HG02943 (cell line): ENCODE data around the gene SPPL3.
A peak's percentile ranks its signal among the peaks of the same experiment; 100 is the strongest.
"Not testable (repeated sequence)": the region's sequence is repeated elsewhere in the genome, so short reads cannot be mapped to it uniquely, and the experiment has no call there.

Source experiments
- ATAC-seq: cut with Tn5 transposase; IDR thresholded peaks from one replicate; pipeline ENCODE4 v1.9.1; 2021; ENCODE audit warnings: mild to moderate bottlenecking, low read depth, moderate library complexity; ENCODE audit not compliant: unreplicated experiment

SPPL3 gene, protein sequence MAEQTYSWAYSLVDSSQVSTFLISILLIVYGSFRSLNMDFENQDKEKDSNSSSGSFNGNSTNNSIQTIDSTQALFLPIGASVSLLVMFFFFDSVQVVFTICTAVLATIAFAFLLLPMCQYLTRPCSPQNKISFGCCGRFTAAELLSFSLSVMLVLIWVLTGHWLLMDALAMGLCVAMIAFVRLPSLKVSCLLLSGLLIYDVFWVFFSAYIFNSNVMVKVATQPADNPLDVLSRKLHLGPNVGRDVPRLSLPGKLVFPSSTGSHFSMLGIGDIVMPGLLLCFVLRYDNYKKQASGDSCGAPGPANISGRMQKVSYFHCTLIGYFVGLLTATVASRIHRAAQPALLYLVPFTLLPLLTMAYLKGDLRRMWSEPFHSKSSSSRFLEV

DNA sequence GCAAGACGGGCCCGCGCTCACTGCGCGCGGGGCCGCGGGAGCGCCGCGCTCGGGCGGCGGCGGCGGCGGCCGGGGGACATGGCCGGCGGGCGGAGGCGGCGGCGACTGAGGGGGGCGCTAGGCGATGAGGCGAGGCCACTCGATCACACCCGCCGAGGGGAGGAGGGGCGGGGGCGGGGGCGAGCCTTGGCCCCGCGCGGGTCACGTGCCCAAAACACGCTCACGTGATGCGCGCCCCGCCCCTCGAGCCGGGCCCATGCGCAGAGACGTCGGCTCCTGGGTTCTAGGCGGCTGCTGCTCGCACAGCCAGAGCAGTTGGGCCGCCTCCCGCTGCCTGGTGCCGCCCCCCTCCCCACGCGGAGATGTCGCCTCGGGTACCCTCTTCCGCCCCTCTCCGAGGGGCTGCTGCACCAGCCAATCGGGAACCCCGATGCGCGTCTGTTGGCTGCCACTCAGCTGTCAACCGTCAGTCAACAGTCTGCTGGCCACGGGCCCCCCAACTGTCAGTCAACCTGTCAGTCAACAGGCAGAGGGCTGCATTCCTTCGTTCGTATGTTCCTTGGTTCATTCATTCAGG is at the start of gene SPPL3:
SPPL3 (minus strand) TSS at position 162 of the 577 bp plus-strand sequence. CDS start 491 bp downstream, outside the sequence.
- peak; percentile 58 for ATAC-seq

DNA sequence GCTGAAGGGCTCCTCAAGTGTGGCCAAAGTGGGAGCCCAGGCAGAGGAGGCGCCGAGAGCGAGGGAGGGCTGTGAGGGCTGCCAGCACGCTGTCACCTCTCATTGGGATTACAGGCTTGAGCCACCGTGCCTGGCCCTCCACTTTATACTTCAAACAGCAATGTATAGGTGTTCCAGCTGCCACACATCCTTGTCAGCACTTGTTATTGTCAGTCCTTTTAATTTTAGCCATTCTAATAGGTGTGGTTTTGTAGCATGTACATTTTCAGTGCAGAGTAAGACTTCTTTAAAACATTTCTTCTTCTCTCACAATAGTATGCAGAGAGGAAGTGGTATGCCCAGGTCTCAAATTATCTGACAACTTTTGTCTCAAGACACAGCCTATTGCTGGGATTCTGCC is 46.6 kb upstream of the SPPL3 start:
- ATAC-seq = no peak

DNA sequence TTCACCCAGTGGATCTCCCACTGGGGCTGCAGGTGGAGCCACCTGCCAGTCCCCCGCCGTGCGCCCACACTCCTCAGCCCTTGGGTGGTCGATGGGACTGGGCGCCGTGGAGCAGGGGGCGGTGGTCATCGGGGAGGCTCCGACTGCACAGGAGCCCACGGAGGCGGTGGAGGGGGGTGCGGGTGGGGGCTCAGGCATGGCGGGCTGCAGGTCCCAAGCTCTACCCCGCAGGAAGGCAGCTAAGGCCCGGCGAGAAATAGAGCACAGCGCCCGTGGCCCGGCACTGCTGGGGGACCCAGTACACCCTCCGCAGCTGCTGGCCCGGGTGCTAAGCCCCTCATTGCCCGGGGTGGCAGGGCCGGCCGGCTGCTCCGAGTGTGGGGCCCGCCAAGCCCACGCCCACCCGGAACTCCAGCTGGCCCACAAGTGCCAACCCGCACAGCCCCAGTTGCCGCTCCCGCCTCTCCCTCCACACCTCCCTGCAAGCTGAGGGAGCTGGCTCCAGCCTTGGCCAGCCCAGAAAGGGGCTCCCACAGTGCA is 46.2 kb upstream of the SPPL3 start:
- ATAC-seq = not testable (repeated sequence)

DNA sequence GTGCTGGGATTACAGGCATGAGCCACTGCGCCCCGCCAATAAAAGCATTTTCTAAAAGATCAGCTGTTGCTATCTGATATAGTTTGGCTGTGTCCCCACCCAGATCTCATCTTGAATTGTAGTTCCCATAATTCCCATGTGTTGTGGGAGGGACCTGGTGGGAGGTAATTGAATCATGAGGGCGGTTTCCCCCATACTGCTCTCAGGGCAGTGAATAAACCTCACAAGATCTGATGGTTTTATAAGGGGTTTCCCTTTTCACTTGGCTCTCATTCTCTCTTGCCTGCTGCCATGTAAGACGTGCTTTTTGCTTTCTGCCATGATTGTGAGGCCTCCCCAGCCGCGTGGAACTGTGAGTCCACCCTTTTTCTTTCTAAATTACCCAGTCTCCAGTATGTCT is 41.4 kb upstream of the SPPL3 start:
- not testable (repeated sequence) for ATAC-seq

DNA sequence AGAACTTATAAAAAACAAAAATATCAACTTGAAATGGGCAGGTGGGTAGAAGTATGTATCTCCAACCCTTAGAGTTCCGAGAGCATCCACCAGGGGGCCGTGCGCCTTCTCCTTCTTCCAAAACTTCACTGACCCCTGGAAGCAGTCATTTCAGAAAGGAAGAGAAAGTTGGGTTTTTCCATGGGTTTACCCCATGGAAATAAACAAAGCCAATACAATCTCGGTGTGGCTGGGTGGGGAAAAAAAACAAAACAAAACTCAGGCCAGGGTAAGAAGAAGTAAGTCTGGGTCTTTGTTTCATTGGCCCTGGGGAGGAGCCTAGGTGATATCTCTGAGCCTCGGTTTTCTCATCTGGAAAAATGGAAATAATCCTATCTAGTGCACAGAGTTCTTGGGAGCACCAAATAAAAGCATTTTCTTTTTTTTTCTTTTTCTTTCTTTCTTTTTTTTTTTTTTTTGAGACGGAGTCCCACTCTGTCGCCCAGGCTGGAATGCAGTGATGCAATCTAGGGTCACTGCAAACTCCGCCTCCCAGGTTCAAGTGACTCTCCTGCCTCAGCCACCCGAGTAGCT is 40.6 kb upstream of the SPPL3 start:
- no peak for ATAC-seq

DNA sequence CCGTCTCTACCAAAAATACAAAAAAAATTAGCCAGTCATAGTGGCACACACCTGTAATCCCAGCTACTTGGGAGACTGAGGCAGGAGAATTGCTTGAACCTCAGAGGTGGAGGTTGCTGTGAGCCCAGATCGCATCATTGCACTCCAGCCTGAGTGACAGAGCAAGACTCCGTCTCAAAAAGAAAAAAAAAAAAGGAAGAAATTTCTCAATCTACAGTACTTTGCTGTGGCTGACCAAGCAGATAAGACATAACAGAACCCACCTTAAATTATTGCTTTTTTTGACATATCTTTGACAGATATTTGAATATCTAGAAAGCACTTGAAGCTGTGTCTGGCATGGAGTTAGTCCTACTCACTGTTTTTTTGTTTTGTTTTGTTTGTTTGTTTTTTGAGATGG is 39.3 kb upstream of the SPPL3 start:
- ATAC-seq = no peak

DNA sequence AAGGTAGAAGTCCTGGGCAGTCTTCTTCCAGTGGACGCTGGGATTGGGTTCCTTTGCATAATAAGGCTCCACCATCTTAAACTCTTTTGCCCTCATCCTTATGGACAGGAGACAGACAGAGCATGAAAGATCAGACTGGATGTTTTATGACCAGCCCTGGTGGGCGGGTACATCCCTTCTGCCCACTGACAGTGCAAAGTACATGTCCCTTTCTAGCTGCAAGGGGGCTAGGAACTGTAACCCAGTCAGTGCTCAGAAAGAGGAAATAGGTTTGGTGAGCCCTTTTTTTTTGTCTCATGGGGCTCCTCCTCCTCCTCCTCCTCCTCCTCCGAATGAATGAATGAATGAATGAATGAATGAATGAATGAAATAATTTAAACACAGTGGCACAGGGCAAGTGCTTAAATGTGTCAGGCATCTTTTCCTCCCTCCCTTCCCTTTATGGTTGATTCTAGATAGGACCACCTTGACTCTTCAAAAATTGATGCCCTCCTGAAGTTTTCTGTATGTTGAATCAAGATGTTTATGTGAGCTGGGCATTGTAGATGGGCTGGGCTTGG is 37.8 kb upstream of the SPPL3 start:
- no peak for ATAC-seq

DNA sequence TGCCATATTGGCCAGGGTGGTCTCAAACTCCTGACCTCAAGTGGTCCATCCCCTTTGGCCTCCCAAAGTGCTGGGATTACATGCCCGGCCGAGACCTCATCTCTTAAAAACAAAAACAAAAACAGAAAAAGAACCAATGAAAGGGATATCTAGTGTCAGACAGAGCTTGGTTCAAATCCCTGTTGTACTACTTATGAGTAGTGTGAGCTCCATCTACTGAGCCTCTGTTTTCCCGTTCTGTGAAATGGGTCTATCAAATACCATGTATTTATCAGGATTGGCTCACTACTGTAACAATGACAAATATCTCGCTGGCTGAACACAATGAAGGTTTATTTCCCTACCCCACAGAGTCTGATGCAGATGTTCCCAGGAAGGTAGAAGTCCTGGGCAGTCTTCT is 37.3 kb upstream of the SPPL3 start:
- no peak for ATAC-seq

DNA sequence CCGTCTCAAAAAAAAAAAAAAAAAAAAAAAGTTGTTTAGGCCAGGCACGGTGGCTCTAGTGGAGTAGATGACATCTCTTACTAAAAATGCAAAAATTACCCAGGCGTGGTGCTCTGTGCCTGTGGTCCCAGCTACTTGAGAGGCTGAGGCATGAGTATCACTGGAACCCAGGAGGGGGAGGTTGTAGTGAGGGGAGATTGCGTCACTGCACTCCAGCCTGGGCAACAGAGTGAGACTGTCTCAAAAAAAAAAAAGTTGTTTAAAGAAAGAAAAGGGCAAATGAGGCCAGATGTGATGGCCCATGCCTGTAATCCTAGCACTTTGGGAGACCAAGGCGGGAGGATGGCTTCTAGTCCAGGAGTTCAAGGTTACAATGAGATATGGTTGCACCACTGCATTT is 36.6 kb upstream of the SPPL3 start:
- ATAC-seq = no peak

DNA sequence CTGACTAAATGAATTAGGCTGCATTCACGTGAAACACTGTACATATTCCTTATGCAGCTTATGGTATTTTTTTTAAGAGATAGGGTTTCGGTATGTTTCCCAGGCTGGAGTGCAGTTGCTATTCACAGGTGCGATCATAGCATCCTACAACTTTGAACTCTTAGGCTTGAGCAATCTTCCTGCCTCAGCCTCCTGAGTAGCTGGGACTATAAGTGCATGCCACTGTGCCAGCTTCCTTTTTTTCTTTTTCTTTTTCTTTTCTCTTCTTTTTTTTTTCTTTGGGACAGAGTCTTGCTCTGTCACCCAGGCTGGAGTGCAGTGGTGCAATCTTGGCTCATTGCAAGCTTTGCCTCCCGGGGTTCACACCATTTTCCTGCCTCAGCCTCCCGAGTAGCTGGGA is 35.8 kb upstream of the SPPL3 start:
- ATAC-seq = no peak

DNA sequence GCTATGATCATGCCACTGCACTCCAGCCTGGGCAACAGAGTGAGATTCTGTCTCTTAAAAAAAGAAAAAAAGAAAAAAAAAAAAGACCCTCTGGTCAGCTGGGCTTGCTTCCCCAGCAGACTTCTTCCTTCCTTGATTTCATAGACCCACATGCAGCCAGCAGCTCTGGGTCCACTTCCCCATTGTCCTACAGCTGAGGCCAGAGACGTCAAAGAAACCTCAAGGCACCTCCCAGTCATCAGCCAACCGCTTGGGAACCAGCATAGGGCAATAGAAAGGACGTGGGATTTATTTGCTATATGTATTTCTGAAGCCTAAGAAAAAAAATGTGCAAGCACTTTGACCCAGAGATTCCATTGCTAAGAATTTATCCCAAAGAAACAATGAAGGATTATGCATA is 35.4 kb upstream of the SPPL3 start:
- ATAC-seq = no peak

DNA sequence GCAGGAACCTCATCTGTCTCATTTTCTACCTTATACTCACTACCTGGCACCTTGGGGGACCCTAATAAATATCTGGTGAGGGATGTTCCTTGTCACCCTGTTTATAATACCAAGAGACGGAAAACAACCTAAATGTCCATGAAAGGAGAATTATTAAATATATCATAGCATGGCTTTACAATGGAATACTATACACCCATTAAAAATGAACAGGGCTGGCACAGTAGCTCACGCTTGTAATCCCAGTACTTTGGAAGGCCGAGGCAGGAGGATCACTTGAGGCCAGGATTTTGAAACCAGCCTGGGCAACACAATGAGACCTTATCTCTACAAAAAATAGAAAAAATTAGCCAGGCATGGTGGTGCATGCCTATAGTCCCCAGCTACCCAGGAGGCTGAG is 34.3 kb upstream of the SPPL3 start:
- ATAC-seq = no peak

DNA sequence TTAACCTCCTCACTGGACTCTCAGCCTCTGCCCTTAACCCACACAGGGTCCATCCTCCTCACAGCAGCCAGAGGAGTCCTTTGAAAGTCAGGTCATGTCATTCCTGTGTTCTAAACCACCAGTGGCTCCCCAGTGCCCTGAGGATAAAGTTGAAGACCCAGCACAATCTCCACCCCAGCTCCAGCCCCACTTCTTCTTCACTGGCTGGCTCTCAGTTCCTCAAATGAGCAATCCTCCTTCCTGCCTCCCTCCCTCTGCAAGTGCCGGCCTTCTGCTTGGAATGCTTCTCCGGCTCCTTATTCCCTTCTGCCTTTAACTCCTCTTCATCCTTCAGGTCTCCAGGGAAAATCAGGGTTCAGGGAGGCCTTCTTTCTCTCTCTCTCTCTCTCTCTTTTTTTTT is 32.0 kb upstream of the SPPL3 start:
- no peak for ATAC-seq

DNA sequence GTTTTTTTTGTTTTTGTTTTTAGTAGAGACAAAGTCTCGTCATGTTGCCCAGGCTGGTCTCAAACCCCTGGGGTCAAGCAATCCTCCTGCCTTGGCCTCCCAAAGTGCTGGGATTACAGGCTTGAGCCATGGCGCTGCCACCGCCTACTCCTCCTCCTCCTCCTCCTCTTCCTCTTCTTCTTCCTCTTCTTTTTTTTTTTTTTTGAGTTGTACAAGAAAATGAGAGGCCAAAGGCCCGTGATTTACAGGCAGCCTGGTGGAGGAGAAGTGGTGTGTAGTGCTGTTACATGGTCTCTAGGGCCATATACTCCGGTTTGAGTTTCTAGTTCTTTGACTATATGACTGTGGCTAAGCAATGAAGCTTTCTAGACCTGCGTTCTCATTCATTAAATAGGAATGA is 29.6 kb upstream of the SPPL3 start:
- ATAC-seq = no peak

DNA sequence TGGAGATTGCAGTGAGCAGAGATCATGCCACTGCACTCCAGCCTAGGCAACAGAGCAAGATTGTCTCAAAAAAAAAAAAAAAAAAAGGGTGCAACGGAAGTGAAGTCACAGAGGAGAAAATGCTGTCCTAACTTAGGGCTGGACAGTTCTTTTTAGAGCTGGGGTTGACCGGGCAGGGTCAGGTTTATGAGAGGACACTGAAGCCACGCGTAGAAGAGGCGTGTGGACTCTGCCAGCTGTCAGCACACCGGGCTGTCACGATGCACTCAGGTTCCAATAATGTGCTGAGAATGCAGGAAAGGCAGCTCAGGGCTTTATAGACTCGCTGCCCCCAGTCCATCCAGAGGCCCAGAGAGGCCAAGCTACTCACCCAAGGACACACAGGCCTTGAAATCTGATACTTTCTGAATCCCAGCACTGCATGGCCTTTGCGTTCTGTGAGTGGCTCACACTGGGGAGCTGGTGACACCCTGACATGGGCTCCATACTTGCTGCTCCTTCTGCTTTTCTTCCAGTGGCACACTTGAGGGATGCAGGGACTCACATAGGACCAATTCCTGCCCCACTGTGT is 28.9 kb upstream of the SPPL3 start:
- no peak for ATAC-seq

DNA sequence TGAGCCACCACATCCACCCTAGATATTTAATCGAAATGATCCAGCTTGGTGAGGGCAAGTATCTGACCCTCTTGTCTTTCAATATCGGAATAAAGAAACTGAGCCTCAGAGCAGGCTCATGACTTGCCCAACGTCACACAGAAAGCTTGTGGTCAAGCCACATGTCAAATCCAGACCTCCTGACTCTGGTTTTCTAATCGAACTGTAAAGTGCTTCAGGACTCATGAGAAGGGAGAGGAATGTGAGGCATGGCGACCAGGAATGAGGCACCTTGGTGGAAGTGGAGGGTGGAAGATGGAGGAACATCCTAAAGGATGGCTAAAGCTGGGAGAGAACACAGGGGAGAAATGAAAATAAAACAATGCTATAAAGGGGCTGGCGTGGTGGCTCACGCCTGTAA is 27.9 kb upstream of the SPPL3 start:
- no peak for ATAC-seq

DNA sequence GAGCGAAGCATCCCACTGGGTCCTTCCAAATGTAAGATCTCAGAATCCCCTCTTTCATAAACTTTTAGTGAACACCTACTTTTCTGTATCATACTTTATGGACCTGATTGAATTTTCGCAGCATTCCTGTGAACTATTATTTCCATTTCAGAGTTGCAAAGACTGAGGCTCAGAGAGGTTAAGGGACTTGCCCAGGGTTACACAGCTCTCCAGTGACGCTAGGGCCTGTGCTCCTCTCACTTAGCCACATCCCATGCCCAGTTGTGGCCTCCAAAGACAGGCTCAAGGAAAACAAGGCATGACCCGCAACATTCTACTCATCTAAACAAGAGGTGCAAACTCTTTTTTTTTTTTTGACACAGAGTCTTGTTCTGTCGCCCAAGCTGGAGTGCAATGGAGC is 25.9 kb upstream of the SPPL3 start:
- no peak for ATAC-seq

DNA sequence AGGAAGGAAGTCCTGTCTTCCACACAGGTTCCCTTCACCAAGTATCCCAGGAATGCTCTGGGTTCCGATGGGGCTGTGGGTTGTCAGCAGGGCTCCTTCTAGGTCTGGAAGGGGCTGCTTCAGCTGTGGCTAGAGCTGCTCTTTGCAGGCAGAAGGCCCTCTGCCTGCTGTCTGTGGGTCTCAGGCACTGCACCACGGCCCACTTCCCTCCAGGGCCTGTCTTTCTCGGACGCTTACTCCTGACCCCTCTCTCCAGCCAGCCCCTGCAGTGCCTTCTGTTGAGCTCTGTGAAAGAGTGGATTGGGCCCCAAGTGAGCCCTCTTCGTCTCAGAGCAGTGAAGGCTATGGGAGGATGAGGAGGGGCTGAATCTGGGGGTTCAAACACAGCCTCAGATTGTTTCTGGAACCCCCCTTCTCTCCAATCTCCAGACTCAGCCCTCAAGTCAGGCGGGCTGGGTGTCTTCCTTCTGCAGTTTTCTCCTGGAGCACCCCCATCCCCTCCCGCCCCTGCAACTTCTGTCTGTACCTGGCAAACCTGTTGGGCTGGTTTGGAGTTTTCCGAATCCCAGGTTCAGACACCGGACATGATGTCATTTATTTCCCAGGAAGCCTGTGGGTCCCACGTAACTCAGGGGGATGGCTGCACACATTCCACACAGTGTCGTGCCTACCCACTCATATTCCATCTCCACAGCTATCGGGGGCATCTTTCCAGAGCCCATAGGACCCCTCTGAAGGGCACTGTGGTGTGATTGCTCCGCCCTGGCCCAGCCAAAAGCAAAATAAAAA is 24.9 kb upstream of the SPPL3 start:
- ATAC-seq = no peak

DNA sequence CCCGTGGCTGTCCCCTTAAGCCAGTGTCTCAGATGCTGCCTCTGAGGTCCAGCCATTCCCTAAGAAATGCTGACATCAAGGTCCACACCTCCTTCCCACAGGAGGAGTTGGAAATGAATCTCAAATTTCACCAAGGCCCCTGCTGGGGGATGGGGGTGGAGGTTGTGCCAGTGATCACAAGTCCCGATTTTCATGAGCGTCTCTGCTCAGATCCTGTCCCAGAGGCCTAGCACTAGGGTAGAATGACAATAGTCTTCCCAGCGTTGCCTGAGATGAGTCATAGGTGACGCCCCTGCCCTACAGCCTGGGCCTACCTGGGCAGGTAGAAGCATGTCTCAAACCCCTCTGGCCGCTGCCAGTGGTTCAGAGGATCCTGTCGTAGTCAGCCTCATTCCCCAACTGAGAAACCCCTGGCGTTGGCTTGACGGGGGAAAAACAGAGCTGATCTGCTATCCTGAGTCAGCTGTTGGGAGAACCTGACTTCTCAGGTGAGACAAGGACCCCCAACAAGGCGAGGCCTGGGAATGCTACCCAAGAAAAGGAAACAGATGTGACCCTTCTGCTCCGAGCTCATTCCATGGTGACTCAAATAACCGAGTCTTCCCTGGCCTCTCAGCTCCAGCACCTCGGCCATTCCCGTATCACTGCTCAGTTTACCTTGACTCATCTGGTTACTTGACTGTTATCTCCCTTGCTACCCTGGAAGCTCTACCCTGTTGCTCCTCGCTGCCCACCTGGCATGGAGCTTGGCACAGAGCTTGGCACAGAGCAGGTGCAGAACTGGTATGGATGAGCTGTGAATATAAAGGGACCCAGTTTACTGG is 21.8 kb upstream of the SPPL3 start:
- no peak for ATAC-seq
